ENCODE measurements around the gene PLK3. TPM values are rescaled to one million over a fixed set of nuclear protein-coding genes. Genes with fewer than 3 reads are reported as not detected.
A peak's percentile ranks its signal among the peaks of the same experiment; 100 is the strongest.

The PLK3 gene
- total and polyA plus RNA-seq, 10 of the 15 experiments (the other 5 are each of a cell fraction or from before 2014, with no cell fraction given): 1.5 to 23.2 (median 12.1) TPM

GRCh38 chr1:44775078-44775929 lies 24.9 kb upstream of the PLK3 start, which contains the start of gene RPS8 (continued):
- TF ChIP-seq, protein P1, sequence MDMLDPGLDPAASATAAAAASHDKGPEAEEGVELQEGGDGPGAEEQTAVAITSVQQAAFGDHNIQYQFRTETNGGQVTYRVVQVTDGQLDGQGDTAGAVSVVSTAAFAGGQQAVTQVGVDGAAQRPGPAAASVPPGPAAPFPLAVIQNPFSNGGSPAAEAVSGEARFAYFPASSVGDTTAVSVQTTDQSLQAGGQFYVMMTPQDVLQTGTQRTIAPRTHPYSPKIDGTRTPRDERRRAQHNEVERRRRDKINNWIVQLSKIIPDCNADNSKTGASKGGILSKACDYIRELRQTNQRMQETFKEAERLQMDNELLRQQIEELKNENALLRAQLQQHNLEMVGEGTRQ (IDR thresholded peaks at IDR 0.05; ENCODE audit: borderline replicate concordance, low read depth, low read length): no peak
- TF ChIP-seq SMARCA5 (IDR thresholded peaks at IDR 0.05) (0 out of 2 replicates have a peak, but pooled peaks have one; percentile 60), MEF2B (IDR thresholded peaks at IDR 0.05; ENCODE audit: partially characterized antibody, poor library complexity, severe bottlenecking) (peak; percentile 68), RB1 (IDR thresholded peaks at IDR 0.05; ENCODE audit: borderline replicate concordance) (peak; percentile 87; the same call in 1 of the 2 replicates), MAX (IDR thresholded peaks at IDR 0.05; ENCODE audit: low read depth, low read length) (peak; percentile 95), IKZF2 (IDR thresholded peaks at IDR 0.05) (peak; percentile 33 to 45; a peak in 1 of 4 replicates), FOXK2 (IDR thresholded peaks at IDR 0.05) (peak; percentile 40; the same call in 1 of the 2 replicates), IRF3 (IDR thresholded peaks at IDR 0.05) (no peak; the same call in 1 of the 2 replicates), PRDM15 (CRISPR knock-in tag; IDR thresholded peaks at IDR 0.05) (no peak), YBX1 (IDR thresholded peaks at IDR 0.05) (peak; percentile 44; the same call in 1 of the 2 replicates), RBBP5 (conservative IDR thresholded peaks at IDR 0.05) (peak; percentile 90; the same call in 1 of the 2 replicates), MXI1 (IDR thresholded peaks at IDR 0.05; ENCODE audit: low read depth, low read length) (peak; percentile 65), RFX5 (IDR thresholded peaks at IDR 0.05; ENCODE audit: low read depth, low read length) (no peak), NR2F1 (conservative IDR thresholded peaks at IDR 0.05) (peak; percentile 99), ZNF384 (IDR thresholded peaks at IDR 0.05; ENCODE audit: borderline replicate concordance, low read depth, low read length) (no peak), IKZF1 (conservative IDR thresholded peaks at IDR 0.05) (peak; percentile 72), CEBPZ (IDR thresholded peaks at IDR 0.05; ENCODE audit: low read depth, low read length) (no peak), CBFB (IDR thresholded peaks at IDR 0.05; ENCODE audit: low read depth) (peak; percentile 100), ATF2 (IDR thresholded peaks at IDR 0.05; ENCODE audit: low read length) (no peak)

Data from GM12878 (cell line).